ENCODE measurements around the gene DIDO1.
A peak's percentile ranks its signal among the peaks of the same experiment; 100 is the strongest.

Gene DIDO1

GRCh38 chr20:62907384-62908317, 18.7 kb downstream of the DIDO1 start:
- DNase-seq: no peak

- no peak for DNase-seq
Observed at GRCh38 chr20:62906647-62907375, 19.5 kb downstream of the DIDO1 start.

- no peak for DNase-seq
Observed at GRCh38 chr20:62906209-62906608, 20.1 kb downstream of the DIDO1 start.

GRCh38 chr20:62905536-62906117, 20.7 kb downstream of the DIDO1 start:
- DNase-seq: no peak

- no peak for DNase-seq
Observed at GRCh38 chr20:62902926-62903615, 23.2 kb downstream of the DIDO1 start.

GRCh38 chr20:62901891-62902290, 24.4 kb downstream of the DIDO1 start:
- no peak for DNase-seq

GRCh38 chr20:62900692-62901584, 25.4 kb downstream of the DIDO1 start:
- DNase-seq: no peak

GRCh38 chr20:62900052-62900691, 26.1 kb downstream of the DIDO1 start:
- DNase-seq: peak; percentile 84

GRCh38 chr20:62899633-62900051, 26.7 kb downstream of the DIDO1 start:
- DNase-seq: no peak

GRCh38 chr20:62898970-62899632, 27.2 kb downstream of the DIDO1 start:
- no peak for DNase-seq

GRCh38 chr20:62898093-62898964, 28.0 kb downstream of the DIDO1 start:
- peak; percentile 40 for DNase-seq

GRCh38 chr20:62897666-62898065, 28.6 kb downstream of the DIDO1 start:
- no peak for DNase-seq

GRCh38 chr20:62896526-62896925, 29.8 kb downstream of the DIDO1 start:
- no peak for DNase-seq

GRCh38 chr20:62895539-62895938, 30.8 kb downstream of the DIDO1 start:
- DNase-seq: no peak

GRCh38 chr20:62894261-62894660, 32.0 kb downstream of the DIDO1 start:
- no peak for DNase-seq

- DNase-seq: no peak
Observed at GRCh38 chr20:62893700-62894099, 32.6 kb downstream of the DIDO1 start.

GRCh38 chr20:62892348-62893304, 33.7 kb downstream of the DIDO1 start:
- DNase-seq: no peak

- DNase-seq: no peak
Observed at GRCh38 chr20:62891111-62891510, 35.2 kb downstream of the DIDO1 start.

- no peak for DNase-seq
Observed at GRCh38 chr20:62890444-62890843, 35.9 kb downstream of the DIDO1 start.

All from femur (tissue), 1 donor.